ENCODE results near the gene LGALS14. TPM values are rescaled to one million over a fixed set of nuclear protein-coding genes. Genes with fewer than 3 reads are reported as not detected.
"Not testable (repeated sequence)": the region's sequence is repeated elsewhere in the genome, so short reads cannot be mapped to it uniquely, and the experiment has no call there.

The LGALS14 gene, protein sequence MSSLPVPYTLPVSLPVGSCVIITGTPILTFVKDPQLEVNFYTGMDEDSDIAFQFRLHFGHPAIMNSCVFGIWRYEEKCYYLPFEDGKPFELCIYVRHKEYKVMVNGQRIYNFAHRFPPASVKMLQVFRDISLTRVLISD
- total RNA-seq (2021; fragmentation: NEBNext Ultra II Directional; extraction: Animal tissue kit (Norgen Biotek cat#: 25700)), result not detected
- long read RNA-seq, result 0 reads

DNA sequence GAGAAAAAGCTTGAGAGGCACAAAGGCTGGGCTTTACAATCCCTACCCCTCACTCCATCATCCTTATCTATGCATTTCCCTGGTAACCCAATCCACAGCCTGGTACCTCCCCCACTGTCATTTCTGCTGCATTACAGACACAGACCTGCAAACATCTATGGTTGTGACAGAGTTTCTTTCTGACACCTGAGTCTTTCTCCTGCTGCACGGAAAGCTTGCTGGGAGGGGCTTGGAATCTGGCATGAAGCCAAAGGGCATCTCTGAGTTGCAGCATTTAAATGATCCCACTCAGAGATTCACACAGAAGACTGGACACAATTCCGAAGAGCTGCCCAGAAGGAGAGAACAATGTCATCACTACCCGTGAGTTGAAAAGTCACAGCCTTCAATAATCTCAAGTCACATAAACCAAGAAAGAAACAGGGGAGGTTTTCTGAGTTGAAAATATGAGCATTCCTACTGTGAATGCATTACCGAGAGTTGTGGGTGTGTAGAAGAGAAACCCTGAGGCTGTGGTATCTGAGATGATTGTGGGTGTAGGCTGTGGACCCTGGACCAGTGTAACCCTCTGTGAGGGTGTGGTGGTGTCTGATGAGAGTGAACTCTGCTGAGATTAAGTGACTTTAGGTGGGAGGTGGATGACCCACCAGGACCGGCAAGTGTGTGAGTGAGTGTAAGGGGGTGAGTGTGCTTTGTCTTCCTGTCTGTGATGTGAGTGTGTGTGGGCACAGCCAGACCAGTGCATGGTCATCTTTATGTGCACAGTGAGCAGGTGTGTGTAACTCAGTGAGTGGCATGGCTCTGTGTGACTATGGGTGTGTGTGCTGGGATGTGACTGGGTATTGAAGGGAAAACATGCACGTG, at the start of gene LGALS14:
Gene LGALS14, plus strand, starts transcription at position 301 of the 864 bp plus-strand sequence. Its CDS starts 48 bp downstream, at position 349.
- TF ChIP-seq, protein P1, sequence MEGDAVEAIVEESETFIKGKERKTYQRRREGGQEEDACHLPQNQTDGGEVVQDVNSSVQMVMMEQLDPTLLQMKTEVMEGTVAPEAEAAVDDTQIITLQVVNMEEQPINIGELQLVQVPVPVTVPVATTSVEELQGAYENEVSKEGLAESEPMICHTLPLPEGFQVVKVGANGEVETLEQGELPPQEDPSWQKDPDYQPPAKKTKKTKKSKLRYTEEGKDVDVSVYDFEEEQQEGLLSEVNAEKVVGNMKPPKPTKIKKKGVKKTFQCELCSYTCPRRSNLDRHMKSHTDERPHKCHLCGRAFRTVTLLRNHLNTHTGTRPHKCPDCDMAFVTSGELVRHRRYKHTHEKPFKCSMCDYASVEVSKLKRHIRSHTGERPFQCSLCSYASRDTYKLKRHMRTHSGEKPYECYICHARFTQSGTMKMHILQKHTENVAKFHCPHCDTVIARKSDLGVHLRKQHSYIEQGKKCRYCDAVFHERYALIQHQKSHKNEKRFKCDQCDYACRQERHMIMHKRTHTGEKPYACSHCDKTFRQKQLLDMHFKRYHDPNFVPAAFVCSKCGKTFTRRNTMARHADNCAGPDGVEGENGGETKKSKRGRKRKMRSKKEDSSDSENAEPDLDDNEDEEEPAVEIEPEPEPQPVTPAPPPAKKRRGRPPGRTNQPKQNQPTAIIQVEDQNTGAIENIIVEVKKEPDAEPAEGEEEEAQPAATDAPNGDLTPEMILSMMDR (IDR thresholded peaks at IDR 0.05), result no peak
- Mint-ChIP-seq H3K9me3 (no peaks in the 10 kb centered on the region), H3K27me3 (ENCODE audit: insufficient read depth) (peaks cover 21% of the 10 kb centered on the region), H3K4me1 (ENCODE audit: low read depth) (no peaks in the 10 kb centered on the region), H3K4me3 (no peak within 1 kb of the TSS), H3K27ac (no peak within 1 kb of the TSS), H3K36me3 (ENCODE audit: low read depth) (no peaks in the 10 kb centered on the region)
- DNase-seq, result no peak

DNA sequence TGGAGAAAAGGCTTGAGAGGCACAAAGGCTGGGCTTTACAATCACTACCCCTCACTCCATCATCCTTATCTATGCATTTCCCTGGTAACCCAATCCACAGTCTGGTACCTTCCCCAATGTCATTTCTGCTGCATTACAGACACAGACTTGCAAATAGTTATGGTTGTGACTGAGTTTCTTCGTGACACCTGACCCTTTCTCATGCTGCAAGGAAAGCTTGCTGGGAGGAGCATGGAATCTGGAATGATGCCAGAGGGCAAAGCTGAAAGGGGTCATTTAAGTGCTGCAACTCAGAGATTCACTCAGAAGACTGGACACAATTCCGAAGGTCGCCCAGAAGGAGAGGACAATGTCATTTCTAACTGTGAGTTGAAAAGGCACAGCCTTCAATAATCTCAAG, 48.7 kb upstream of the LGALS14 start, which contains the start of gene LGALS16:
Gene LGALS16, plus strand, starts transcription at position 301 of the 400 bp plus-strand sequence. Its CDS starts 49 bp downstream, at position 350.
- no peak for DNase-seq
- TF ChIP-seq, protein P1 (IDR thresholded peaks at IDR 0.05), result no peak
- H3K36me3 Mint-ChIP-seq (ENCODE audit: low read depth), result no peaks in the 10 kb centered on the region
- no peak within 1 kb of the TSS for H3K27ac Mint-ChIP-seq
- H3K4me1 Mint-ChIP-seq (ENCODE audit: low read depth), result no peaks in the 10 kb centered on the region
- H3K9me3 Mint-ChIP-seq, result no peaks in the 10 kb centered on the region
- no peak within 1 kb of the TSS for H3K4me3 Mint-ChIP-seq
- peaks cover 5% of the 10 kb centered on the region; the same call in 1 of the 2 replicates for H3K27me3 Mint-ChIP-seq (ENCODE audit: insufficient read depth)

DNA sequence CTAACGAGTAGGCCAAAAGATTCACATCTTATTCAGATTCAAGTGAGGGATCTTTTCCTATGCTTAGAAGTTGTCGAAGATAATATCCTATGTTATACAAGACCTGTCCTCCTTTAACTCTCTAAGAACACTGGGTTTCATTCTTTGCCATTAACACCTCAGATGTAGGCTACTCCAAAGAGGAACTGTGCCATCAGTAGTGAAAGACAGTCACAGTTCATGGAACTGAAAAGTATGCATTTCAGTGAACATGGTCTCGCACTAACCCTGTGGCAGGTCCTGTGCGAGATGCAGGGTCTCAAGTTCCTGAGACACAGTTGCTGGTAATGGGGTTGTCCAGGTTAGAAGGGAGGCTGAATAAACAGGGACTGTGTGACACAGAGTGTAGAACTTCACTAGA, 44.5 kb upstream of the LGALS14 start:
- Mint-ChIP-seq H3K36me3 (ENCODE audit: low read depth) (no peaks in the 10 kb centered on the region), H3K27ac (no peak overlapping the region), H3K27me3 (ENCODE audit: insufficient read depth) (peaks cover 6% of the 10 kb centered on the region; the same call in 1 of the 2 replicates), H3K4me3 (no peak overlapping the region), H3K4me1 (ENCODE audit: low read depth) (no peaks in the 10 kb centered on the region), H3K9me3 (no peaks in the 10 kb centered on the region)
- TF ChIP-seq, protein P1 (IDR thresholded peaks at IDR 0.05), result no peak
- DNase-seq, result no peak

DNA sequence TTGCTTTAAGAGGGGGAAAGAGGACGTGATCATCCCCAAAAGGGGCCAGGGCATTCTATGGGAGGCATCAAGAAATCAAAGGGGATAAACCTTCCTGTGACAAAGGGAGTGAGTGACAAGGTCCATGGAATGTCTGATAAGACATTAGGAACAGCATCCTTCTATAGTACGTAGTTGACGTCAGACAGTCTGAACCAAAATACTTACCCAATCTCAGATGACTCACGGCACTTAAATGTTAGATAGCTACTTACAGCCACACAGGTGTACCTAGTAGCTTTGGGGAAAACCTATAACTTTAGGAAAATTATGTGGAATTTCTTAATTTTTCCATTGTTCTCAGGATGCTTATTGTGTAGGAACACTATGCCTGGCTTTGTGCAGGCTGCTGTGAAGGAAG, 43.6 kb upstream of the LGALS14 start:
- no peak overlapping the region for H3K4me3 Mint-ChIP-seq
- DNase-seq, result no peak
- TF ChIP-seq, protein P1 (IDR thresholded peaks at IDR 0.05), result no peak
- H3K36me3 Mint-ChIP-seq (ENCODE audit: low read depth), result no peaks in the 10 kb centered on the region
- H3K27ac Mint-ChIP-seq, result no peak overlapping the region
- H3K9me3 Mint-ChIP-seq, result no peaks in the 10 kb centered on the region
- H3K27me3 Mint-ChIP-seq (ENCODE audit: insufficient read depth), result peaks cover 6% of the 10 kb centered on the region; the same call in 1 of the 2 replicates
- no peaks in the 10 kb centered on the region for H3K4me1 Mint-ChIP-seq (ENCODE audit: low read depth)

DNA sequence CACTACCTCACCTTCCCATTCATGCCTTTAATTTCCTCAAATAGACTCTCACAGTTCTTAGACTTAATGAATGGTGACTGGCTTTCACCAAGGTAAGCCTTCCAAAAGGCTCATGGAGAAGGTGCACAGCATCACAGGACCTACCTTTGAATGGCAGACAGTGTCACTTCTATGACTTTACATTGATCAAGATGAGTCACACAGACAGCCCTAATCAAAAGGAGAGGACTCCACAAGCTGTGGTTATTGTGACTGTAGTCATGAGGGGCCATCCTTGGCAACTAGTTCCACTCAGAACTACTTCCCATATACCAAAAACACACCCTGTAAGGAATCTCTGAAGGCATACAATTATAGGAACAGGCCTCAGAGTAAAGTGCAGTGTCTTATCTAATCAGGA, 42.7 kb upstream of the LGALS14 start:
- Mint-ChIP-seq H3K27ac (no peak overlapping the region), H3K36me3 (ENCODE audit: low read depth) (no peaks in the 10 kb centered on the region), H3K4me1 (ENCODE audit: low read depth) (no peaks in the 10 kb centered on the region), H3K9me3 (no peaks in the 10 kb centered on the region; the same call in 1 of the 2 replicates), H3K4me3 (no peak overlapping the region), H3K27me3 (ENCODE audit: insufficient read depth) (peaks cover 6% of the 10 kb centered on the region; the same call in 1 of the 2 replicates)
- TF ChIP-seq, protein P1 (IDR thresholded peaks at IDR 0.05), result no peak
- no peak for DNase-seq

DNA sequence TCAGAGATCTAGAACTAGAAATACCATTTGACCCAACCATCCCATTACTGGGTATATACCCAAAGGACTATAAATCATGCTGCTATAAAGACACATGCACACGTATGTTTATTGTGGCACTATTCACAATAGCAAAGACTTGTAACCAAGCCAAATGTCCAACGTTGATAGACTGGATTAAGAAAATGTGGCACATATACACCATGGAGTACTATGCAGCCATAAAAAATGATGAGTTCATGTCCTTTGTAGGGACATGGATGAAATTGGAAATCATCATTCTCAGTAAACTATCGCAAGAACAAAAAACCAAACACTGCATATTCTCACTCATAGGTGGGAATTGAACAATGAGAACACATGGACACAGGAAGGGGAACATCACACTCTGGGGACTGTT, 34.4 kb upstream of the LGALS14 start:
- not testable (repeated sequence) for H3K4me3 Mint-ChIP-seq; H3K27ac Mint-ChIP-seq; H3K27me3 Mint-ChIP-seq (ENCODE audit: insufficient read depth); H3K36me3 Mint-ChIP-seq (ENCODE audit: low read depth); H3K4me1 Mint-ChIP-seq (ENCODE audit: low read depth); DNase-seq; H3K9me3 Mint-ChIP-seq
